OCI-LY7 (cell line): ENCODE results near the gene RAMAC. TPM values are rescaled to one million over a fixed set of nuclear protein-coding genes. Genes with fewer than 3 reads are reported as not detected.

ENCODE experiments used
- BruUV-seq: library from RNA; stranded (reverse); fragments of 400-500 nt; replicated peaks from 2 replicates; lab custom pipeline; 2021; lab: Mats Ljungman, UMichigan
- CTCF ChIA-PET: fragments of 300-600 bp; sonication (Branson Sonifier 250); formaldehyde crosslinking; loops from one replicate; lab custom pipeline; 2022; ENCODE audit warnings: antibody characterized with exemption; ENCODE audit not compliant: unreplicated experiment; lab: Charles Lee
- POLR2A ChIA-PET: fragments of 300-600 bp; sonication (Branson Sonifier 250); formaldehyde crosslinking; loops from one replicate; lab custom pipeline; 2022; ENCODE audit warnings: antibody characterized with exemption; lab: Charles Lee
- DNase-seq: peaks from one replicate; pipeline ENCODE4 v3.0.0-alpha.2; 2015; ENCODE audit warnings: low spot score
- H2AFZ ChIP-seq: fragments of 200-600 bp; sonication (generic), shearing (Covaris generic); 2 replicates; pipeline ENCODE4 v1.6.1; 2014; ENCODE audit warnings: mild to moderate bottlenecking, antibody characterized with exemption, low read length, moderate library complexity
- H3K27ac ChIP-seq: fragments of 200-600 bp; sonication (generic); 2 replicates; pipeline ENCODE4 v1.5.1; 2014; ENCODE audit warnings: mixed run types, low read depth, mild to moderate bottlenecking, moderate library complexity, low read length, inconsistent platforms; ENCODE audit not compliant: poor library complexity, severe bottlenecking
- H3K36me3 ChIP-seq: fragments of 200-600 bp; sonication (generic); 2 replicates; pipeline ENCODE4 v1.6.1; 2014; ENCODE audit warnings: mild to moderate bottlenecking, antibody characterized with exemption, low read length, moderate library complexity, mixed read lengths; ENCODE audit not compliant: insufficient read depth
- H3K4me1 ChIP-seq: fragments of 200-600 bp; sonication (generic); 2 replicates; pipeline ENCODE4 v1.5.1; 2014; ENCODE audit warnings: mild to moderate bottlenecking, low read length; ENCODE audit not compliant: insufficient read depth, poor library complexity, severe bottlenecking
- H3K4me2 ChIP-seq: fragments of 200-600 bp; sonication (generic); 2 replicates; pipeline ENCODE4 v1.6.1; 2014; ENCODE audit warnings: mild to moderate bottlenecking, low read length
- H3K4me3 ChIP-seq: fragments of 200-600 bp; sonication (generic); 2 replicates; pipeline ENCODE4 v1.5.1; 2014; ENCODE audit warnings: mild to moderate bottlenecking, low read depth, low read length; ENCODE audit not compliant: poor library complexity, severe bottlenecking
- H3K79me2 ChIP-seq: fragments of 200-600 bp; sonication (generic); 2 replicates; pipeline ENCODE4 v1.6.1; 2016; ENCODE audit warnings: low read depth, mild to moderate bottlenecking, low read length, moderate library complexity, mixed read lengths; ENCODE audit not compliant: insufficient read depth
- H3K9me2 ChIP-seq: fragments of 200-600 bp; sonication (generic); 2 replicates; pipeline ENCODE4 v1.6.1; 2016; ENCODE audit warnings: mild to moderate bottlenecking, low read length, mixed read lengths; ENCODE audit not compliant: insufficient read depth
- H3K9me3 ChIP-seq: fragments of 200-600 bp; sonication (generic); 2 replicates; pipeline ENCODE4 v1.6.1; 2014; ENCODE audit warnings: mild to moderate bottlenecking, mixed run types, low read length, mixed read lengths
- H4K20me1 ChIP-seq: fragments of 200-600 bp; sonication (generic); 2 replicates; pipeline ENCODE4 v1.6.1; 2014; ENCODE audit warnings: mild to moderate bottlenecking, antibody characterized with exemption, low read length, moderate library complexity, mixed read lengths; ENCODE audit not compliant: insufficient read depth
- EZH2phosphoT487 ChIP-seq: fragments of 200-600 bp; sonication (generic); IDR thresholded peaks from 2 replicates; pipeline ENCODE4 v1.6.1; 2018; ENCODE audit warnings: low read depth, borderline replicate concordance, mild to moderate bottlenecking, mixed run types, antibody characterized with exemption, low read length, moderate library complexity, mixed read lengths
- intact Hi-C: fragments of 100-400 bp; cut with micrococcal nuclease; formaldehyde crosslinking; loops from one replicate; pipeline ENCODE4 v1.10.0; 2022; ENCODE audit not compliant: unreplicated experiment
- total RNA-seq, 2 experiments: library from RNA; depleted of rRNA in 1 of 2; stranded (reverse); fragments of >200 nt in 1 of 2; shearing (Covaris generic) in 1 of 2; gene quantifications; 2 replicates each; pipeline ENCODE4 v1.2.3, GENCODE V29; 2014 to 2022
- TF ChIP-seq, protein P1 (sequence below): fragments of 200-600 bp; sonication (generic); conservative IDR thresholded peaks from 2 replicates; pipeline ENCODE4 v1.5.1; 2014; ENCODE audit warnings: mild to moderate bottlenecking, antibody characterized with exemption, low read length, moderate library complexity, mixed read lengths

RAMAC gene
- total RNA-seq, 2 experiments from 2014 or later, result 24.0 to 28.1 TPM

GRCh38 chr15:83036253-83036652 lies 50.2 kb downstream of the RAMAC start:
- H3K36me3 ChIP-seq, result peaks cover 95% of the 10 kb centered on the region
- BruUV-seq, result no TSS peak
- no peaks in the 10 kb centered on the region for H4K20me1 ChIP-seq
- no peak overlapping the region for H3K27ac ChIP-seq
- no peaks in the 10 kb centered on the region for H3K9me2 ChIP-seq
- no peak for TF ChIP-seq EZH2phosphoT487
- TF ChIP-seq, protein P1, sequence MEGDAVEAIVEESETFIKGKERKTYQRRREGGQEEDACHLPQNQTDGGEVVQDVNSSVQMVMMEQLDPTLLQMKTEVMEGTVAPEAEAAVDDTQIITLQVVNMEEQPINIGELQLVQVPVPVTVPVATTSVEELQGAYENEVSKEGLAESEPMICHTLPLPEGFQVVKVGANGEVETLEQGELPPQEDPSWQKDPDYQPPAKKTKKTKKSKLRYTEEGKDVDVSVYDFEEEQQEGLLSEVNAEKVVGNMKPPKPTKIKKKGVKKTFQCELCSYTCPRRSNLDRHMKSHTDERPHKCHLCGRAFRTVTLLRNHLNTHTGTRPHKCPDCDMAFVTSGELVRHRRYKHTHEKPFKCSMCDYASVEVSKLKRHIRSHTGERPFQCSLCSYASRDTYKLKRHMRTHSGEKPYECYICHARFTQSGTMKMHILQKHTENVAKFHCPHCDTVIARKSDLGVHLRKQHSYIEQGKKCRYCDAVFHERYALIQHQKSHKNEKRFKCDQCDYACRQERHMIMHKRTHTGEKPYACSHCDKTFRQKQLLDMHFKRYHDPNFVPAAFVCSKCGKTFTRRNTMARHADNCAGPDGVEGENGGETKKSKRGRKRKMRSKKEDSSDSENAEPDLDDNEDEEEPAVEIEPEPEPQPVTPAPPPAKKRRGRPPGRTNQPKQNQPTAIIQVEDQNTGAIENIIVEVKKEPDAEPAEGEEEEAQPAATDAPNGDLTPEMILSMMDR, result no peak
- H2AFZ ChIP-seq, result no peak overlapping the region
- intact Hi-C loops, result no loop called here
- H3K4me2 ChIP-seq, result no peak overlapping the region
- no peaks in the 10 kb centered on the region for H3K4me1 ChIP-seq
- ChIA-PET CTCF (no interaction called here), POLR2A (no interaction called here)
- H3K4me3 ChIP-seq, result no peak overlapping the region
- peaks cover 12% of the 10 kb centered on the region for H3K9me3 ChIP-seq
- no peak for DNase-seq
- H3K79me2 ChIP-seq, result peaks cover 92% of the 10 kb centered on the region

- Histone ChIP-seq H4K20me1 (no peaks in the 10 kb centered on the region), H2AFZ (no peak overlapping the region), H3K9me3 (peaks cover 16% of the 10 kb centered on the region), H3K4me1 (no peaks in the 10 kb centered on the region), H3K79me2 (peaks cover 73% of the 10 kb centered on the region), H3K4me3 (no peak overlapping the region), H3K36me3 (peaks cover 96% of the 10 kb centered on the region), H3K4me2 (no peak overlapping the region), H3K27ac (no peak overlapping the region), H3K9me2 (no peaks in the 10 kb centered on the region)
- intact Hi-C loops, result no loop called here
- ChIA-PET CTCF (no interaction called here), POLR2A (interaction anchor here (0.8 to 1.9 kb wide), 2 partner anchors 10 to 26 kb away, joined by 4 read pairs; no protein-coding TSS in a partner anchor)
- no TSS peak for BruUV-seq
- no peak for DNase-seq
- TF ChIP-seq EZH2phosphoT487, result no peak
- TF ChIP-seq, protein P1, result no peak
These were observed 53.2 kb downstream of the RAMAC start for GRCh38 chr15:83039206-83039605.

Other genes with a start within 250 kb of the RAMAC start
- 0.13 and 0.92 TPM in 2 replicates for gene FSD2, start 180.1 kb upstream of the RAMAC start, total RNA-seq (2014; rRNA removed; shearing (Covaris generic))
- 0.28 and 0.32 TPM in 2 replicates for gene FSD2, start 180.1 kb upstream of the RAMAC start, total RNA-seq (2022)
- 7.3 and 8.6 TPM in 2 replicates for gene WHAMM, start 176.6 kb upstream of the RAMAC start, total RNA-seq (2014; rRNA removed; shearing (Covaris generic))
- gene WHAMM, start 176.6 kb upstream of the RAMAC start, total RNA-seq (2022), result 13.6 and 13.7 TPM in 2 replicates
- 3.2 and 5.6 TPM in 2 replicates for gene HOMER2, start 33.5 kb upstream of the RAMAC start, total RNA-seq (2014; rRNA removed; shearing (Covaris generic))
- 5.6 and 6.3 TPM in 2 replicates for gene HOMER2, start 33.5 kb upstream of the RAMAC start, total RNA-seq (2022)
- 29.9 and 33.8 TPM in 2 replicates for gene C15orf40, start 25.4 kb downstream of the RAMAC start, total RNA-seq (2014; rRNA removed; shearing (Covaris generic))
- gene C15orf40, start 25.4 kb downstream of the RAMAC start, total RNA-seq (2022), result 37.9 and 45.8 TPM in 2 replicates
- gene BTBD1, start 81.0 kb downstream of the RAMAC start, total RNA-seq (2014; rRNA removed; shearing (Covaris generic)), result 95.4 and 99.5 TPM in 2 replicates
- 90.2 and 92.6 TPM in 2 replicates for gene BTBD1, start 81.0 kb downstream of the RAMAC start, total RNA-seq (2022)
- 20.2 and 27.2 TPM in 2 replicates for gene TM6SF1, start 121.4 kb downstream of the RAMAC start, total RNA-seq (2014; rRNA removed; shearing (Covaris generic))
- 28.7 and 37.6 TPM in 2 replicates for gene TM6SF1, start 121.4 kb downstream of the RAMAC start, total RNA-seq (2022)
- gene HDGFL3, start 221.6 kb downstream of the RAMAC start, total RNA-seq (2014; rRNA removed; shearing (Covaris generic)), result 29.3 and 57.6 TPM in 2 replicates
- gene HDGFL3, start 221.6 kb downstream of the RAMAC start, total RNA-seq (2022), result 74.4 and 84.8 TPM in 2 replicates